ENCODE data around the gene PHF23.

DNA sequence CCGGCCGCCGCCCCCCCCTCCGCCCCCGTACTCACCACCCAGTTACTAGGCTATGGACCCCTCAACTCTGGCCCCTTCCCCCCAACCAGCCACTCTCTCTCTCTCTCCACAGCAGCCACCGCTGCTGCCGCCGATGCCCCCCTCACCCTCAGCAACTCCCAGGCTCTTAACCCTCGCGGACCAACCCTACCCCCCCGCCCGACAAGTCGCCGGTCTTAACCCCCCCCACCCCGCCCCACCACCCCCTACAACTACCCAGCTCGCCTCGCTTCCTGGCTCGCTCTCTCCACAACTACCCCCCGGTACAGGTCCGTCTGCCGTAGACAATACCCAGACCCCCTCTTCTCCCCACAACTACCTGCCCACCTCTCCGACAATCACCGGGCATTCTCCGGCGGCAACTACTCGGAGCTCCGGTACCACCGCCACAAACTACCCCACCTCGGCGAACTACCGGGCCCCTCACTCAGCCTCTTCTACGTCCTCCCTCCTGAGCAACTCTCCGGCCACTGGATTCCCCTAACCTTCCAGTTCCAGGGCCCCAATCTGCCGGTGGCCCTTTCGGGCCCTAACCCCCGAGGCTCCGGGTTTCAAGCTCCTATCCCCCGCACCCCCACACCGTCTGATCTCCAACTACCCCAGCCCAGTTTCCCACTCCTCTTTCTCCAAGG lies 702 bp downstream of the PHF23 start:
- TF ChIP-seq EZH2phosphoT487 (IDR thresholded peaks at IDR 0.05; ENCODE audit: borderline replicate concordance): no peak
- TF ChIP-seq, protein P1, sequence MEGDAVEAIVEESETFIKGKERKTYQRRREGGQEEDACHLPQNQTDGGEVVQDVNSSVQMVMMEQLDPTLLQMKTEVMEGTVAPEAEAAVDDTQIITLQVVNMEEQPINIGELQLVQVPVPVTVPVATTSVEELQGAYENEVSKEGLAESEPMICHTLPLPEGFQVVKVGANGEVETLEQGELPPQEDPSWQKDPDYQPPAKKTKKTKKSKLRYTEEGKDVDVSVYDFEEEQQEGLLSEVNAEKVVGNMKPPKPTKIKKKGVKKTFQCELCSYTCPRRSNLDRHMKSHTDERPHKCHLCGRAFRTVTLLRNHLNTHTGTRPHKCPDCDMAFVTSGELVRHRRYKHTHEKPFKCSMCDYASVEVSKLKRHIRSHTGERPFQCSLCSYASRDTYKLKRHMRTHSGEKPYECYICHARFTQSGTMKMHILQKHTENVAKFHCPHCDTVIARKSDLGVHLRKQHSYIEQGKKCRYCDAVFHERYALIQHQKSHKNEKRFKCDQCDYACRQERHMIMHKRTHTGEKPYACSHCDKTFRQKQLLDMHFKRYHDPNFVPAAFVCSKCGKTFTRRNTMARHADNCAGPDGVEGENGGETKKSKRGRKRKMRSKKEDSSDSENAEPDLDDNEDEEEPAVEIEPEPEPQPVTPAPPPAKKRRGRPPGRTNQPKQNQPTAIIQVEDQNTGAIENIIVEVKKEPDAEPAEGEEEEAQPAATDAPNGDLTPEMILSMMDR (conservative IDR thresholded peaks at IDR 0.05; ENCODE audit: low read length): no peak
